22Rv1 (cell line): ENCODE results near the gene NCOR1.

Experiments
- ZFX ChIP-seq: fragments of 450-650 bp; IDR thresholded peaks from 2 replicates; pipeline ENCODE4 v1.6.1; 2017; ENCODE audit warnings: antibody characterized with exemption, borderline replicate concordance
- TF ChIP-seq, protein P1 (sequence below): fragments of 450-650 bp; IDR thresholded peaks from 2 replicates; pipeline ENCODE4 v1.5.1; 2017; ENCODE audit warnings: mild to moderate bottlenecking

DNA sequence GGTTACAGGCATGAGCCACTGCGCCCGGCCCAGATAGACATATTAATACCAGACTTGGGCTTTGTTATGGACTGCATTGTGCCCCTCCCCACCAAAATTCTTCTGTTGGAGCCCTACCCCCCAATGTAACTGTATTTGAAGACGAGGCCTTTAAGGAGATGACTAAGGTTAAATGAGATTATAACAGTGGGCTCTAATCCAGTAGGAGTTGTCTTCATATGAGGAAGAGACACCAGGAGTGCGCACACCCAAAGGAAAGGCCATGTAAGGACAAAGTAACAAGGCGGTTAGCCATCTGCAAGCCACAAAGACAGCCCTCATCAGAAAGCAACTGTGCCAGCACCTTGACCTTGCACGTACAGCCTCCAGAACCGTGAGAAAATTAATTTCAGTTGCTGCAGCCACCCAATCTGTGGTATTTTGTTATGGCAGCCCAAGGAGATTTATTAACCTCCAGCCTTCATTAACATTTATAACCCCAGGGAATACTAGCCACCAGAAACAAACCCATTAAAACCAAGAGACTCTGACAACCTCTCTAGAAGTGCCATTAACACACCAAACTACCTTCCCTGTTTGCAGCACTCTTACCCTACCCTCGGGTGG, 108.1 kb downstream of the NCOR1 start:
- TF ChIP-seq, protein P1, sequence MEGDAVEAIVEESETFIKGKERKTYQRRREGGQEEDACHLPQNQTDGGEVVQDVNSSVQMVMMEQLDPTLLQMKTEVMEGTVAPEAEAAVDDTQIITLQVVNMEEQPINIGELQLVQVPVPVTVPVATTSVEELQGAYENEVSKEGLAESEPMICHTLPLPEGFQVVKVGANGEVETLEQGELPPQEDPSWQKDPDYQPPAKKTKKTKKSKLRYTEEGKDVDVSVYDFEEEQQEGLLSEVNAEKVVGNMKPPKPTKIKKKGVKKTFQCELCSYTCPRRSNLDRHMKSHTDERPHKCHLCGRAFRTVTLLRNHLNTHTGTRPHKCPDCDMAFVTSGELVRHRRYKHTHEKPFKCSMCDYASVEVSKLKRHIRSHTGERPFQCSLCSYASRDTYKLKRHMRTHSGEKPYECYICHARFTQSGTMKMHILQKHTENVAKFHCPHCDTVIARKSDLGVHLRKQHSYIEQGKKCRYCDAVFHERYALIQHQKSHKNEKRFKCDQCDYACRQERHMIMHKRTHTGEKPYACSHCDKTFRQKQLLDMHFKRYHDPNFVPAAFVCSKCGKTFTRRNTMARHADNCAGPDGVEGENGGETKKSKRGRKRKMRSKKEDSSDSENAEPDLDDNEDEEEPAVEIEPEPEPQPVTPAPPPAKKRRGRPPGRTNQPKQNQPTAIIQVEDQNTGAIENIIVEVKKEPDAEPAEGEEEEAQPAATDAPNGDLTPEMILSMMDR: no peak
- no peak for TF ChIP-seq ZFX
